ENCODE results near the gene COQ10B. TPM values are rescaled to one million over a fixed set of nuclear protein-coding genes. Genes with fewer than 3 reads are reported as not detected.

The COQ10B gene
- total RNA-seq, 6 donors from 2014 or later = 10.2 to 35.1 (median 25.6) TPM

- Histone ChIP-seq H3K27me3 (no peaks in the 10 kb centered on the region), H3K27ac (peak overlapping the region in 1 of 4 donors; percentile 97), H3K9me3 (no peaks in the 10 kb centered on the region), H3K4me3 (peak overlapping the region in 1 of 4 donors; percentile 80), H3K36me3 (peaks cover 0 to 30% (median 10%) of the 10 kb centered on the region in 4 donors), H3K4me1 (peaks cover 32 to 40% (median 36%) of the 10 kb centered on the region in 4 donors)
- TF ChIP-seq POLR2AphosphoS5 (IDR thresholded peaks at IDR 0.05) (no peak), CTCF (IDR thresholded peaks at IDR 0.05) (no peak), POLR2A (IDR thresholded peaks at IDR 0.05) (no peak), EP300 (IDR thresholded peaks at IDR 0.05) (no peak)
- no peak for DNase-seq
- no peak for ATAC-seq (ENCODE audit: low FRiP score in 2 of 2)
- 44 to 50% methylated on average over 4 of the region's 4 CpGs for WGBS, 2 donors
These were observed 48.8 kb downstream of the COQ10B start for GRCh38 chr2:197502201-197502600.

- peaks cover 31 to 36% (median 32%) of the 10 kb centered on the region in 4 donors for H3K4me1 ChIP-seq
- ATAC-seq (ENCODE audit: low FRiP score in 2 of 2) = no peak
- WGBS, 2 donors = 81% methylated on average over 4 of the region's 4 CpGs
- H3K36me3 ChIP-seq = peaks cover 0 to 25% (median 10%) of the 10 kb centered on the region in 4 donors
- no peak for TF ChIP-seq POLR2AphosphoS5 (IDR thresholded peaks at IDR 0.05)
- TF ChIP-seq EP300 (IDR thresholded peaks at IDR 0.05) = no peak
- TF ChIP-seq POLR2A (IDR thresholded peaks at IDR 0.05) = no peak
- no peak for TF ChIP-seq CTCF (IDR thresholded peaks at IDR 0.05)
- H3K27ac ChIP-seq = peak overlapping the region in 1 of 4 donors; percentile 97
- H3K9me3 ChIP-seq = no peaks in the 10 kb centered on the region
- no peak overlapping the region for H3K4me3 ChIP-seq
- DNase-seq = no peak
- no peaks in the 10 kb centered on the region for H3K27me3 ChIP-seq
These were observed 49.3 kb downstream of the COQ10B start for GRCh38 chr2:197502685-197503084.

- TF ChIP-seq POLR2AphosphoS5 (IDR thresholded peaks at IDR 0.05) (no peak), EP300 (IDR thresholded peaks at IDR 0.05) (no peak), CTCF (IDR thresholded peaks at IDR 0.05) (no peak), POLR2A (IDR thresholded peaks at IDR 0.05) (no peak)
- H3K4me1 ChIP-seq = peaks cover 18 to 23% (median 22%) of the 10 kb centered on the region in 4 donors
- no peak overlapping the region for H3K4me3 ChIP-seq
- no peak overlapping the region for H3K27ac ChIP-seq
- 94% methylated on average over 2 of the region's 2 CpGs for WGBS, 2 donors
- H3K27me3 ChIP-seq = no peaks in the 10 kb centered on the region
- no peaks in the 10 kb centered on the region for H3K9me3 ChIP-seq
- H3K36me3 ChIP-seq = peaks cover 0 to 24% (median 10%) of the 10 kb centered on the region in 4 donors
- no peak for DNase-seq
- ATAC-seq (ENCODE audit: low FRiP score in 2 of 2) = no peak
These were observed 50.6 kb downstream of the COQ10B start for GRCh38 chr2:197504000-197504399.

GRCh38 chr2:197504512-197504911 lies 51.2 kb downstream of the COQ10B start:
- Histone ChIP-seq H3K4me1 (peaks cover 18 to 23% (median 21%) of the 10 kb centered on the region in 4 donors), H3K4me3 (no peak overlapping the region), H3K36me3 (peaks cover 0 to 24% (median 10%) of the 10 kb centered on the region in 4 donors), H3K27me3 (no peaks in the 10 kb centered on the region), H3K27ac (no peak overlapping the region), H3K9me3 (no peaks in the 10 kb centered on the region)
- TF ChIP-seq CTCF (IDR thresholded peaks at IDR 0.05) = no peak
- TF ChIP-seq POLR2A (IDR thresholded peaks at IDR 0.05) = no peak
- no peak for TF ChIP-seq EP300 (IDR thresholded peaks at IDR 0.05)
- TF ChIP-seq POLR2AphosphoS5 (IDR thresholded peaks at IDR 0.05) = no peak
- DNase-seq (no peak), ATAC-seq (ENCODE audit: low FRiP score in 2 of 2) (no peak)
- WGBS, 2 donors = 91 to 94% methylated on average over 6 of the region's 6 CpGs

GRCh38 chr2:197506658-197507057 lies 53.3 kb downstream of the COQ10B start:
- DNase-seq (no peak), ATAC-seq (ENCODE audit: low FRiP score in 2 of 2) (no peak)
- H3K36me3 ChIP-seq = peaks cover 0 to 24% (median 10%) of the 10 kb centered on the region in 4 donors
- no peak for TF ChIP-seq CTCF (IDR thresholded peaks at IDR 0.05)
- no peak for TF ChIP-seq POLR2A (IDR thresholded peaks at IDR 0.05)
- no peak for TF ChIP-seq POLR2AphosphoS5 (IDR thresholded peaks at IDR 0.05)
- TF ChIP-seq EP300 (IDR thresholded peaks at IDR 0.05) = no peak
- no peaks in the 10 kb centered on the region for H3K9me3 ChIP-seq
- H3K27ac ChIP-seq = no peak overlapping the region
- no peak overlapping the region for H3K4me3 ChIP-seq
- WGBS, 2 donors = 94 to 97% methylated on average over 5 of the region's 5 CpGs
- H3K27me3 ChIP-seq = no peaks in the 10 kb centered on the region
- H3K4me1 ChIP-seq = peaks cover 8 to 17% (median 12%) of the 10 kb centered on the region in 4 donors
